PFSK-1 (cell line): Measurements from ENCODE around the gene FUBP3.

ENCODE experiments used
- FOXP2 ChIP-seq: optimal IDR thresholded peaks from 2 replicates; pipeline ENCODE3; 2011; ENCODE audit warnings: borderline replicate concordance, control low read depth, inconsistent platforms; ENCODE audit not compliant: insufficient read depth; ENCODE audit errors: extremely low read length, extremely low read depth
- POLR2AphosphoS5 ChIP-seq: IDR thresholded peaks from 2 replicates; pipeline ENCODE4 v1.6.1; 2012; ENCODE audit warnings: low read depth, mild to moderate bottlenecking, control low read depth, low read length, moderate library complexity
- REST ChIP-seq, 2 experiments: IDR thresholded peaks; 2 replicates each; pipeline versions ENCODE4 v1.6.1 to v1.8.0; 2011 to 2012; ENCODE audit warnings: low read depth in 2 of 2, low read length in 2 of 2, control low read depth in 1 of 2, inconsistent platforms in 1 of 2, mild to moderate bottlenecking in 1 of 2, moderate library complexity in 1 of 2; ENCODE audit not compliant: insufficient read depth in 1 of 2
- SIN3A ChIP-seq: IDR thresholded peaks from 2 replicates; pipeline ENCODE4 v1.6.1; 2012; ENCODE audit warnings: mild to moderate bottlenecking, low read length, moderate library complexity, borderline replicate concordance; ENCODE audit not compliant: insufficient read depth
- TAF1 ChIP-seq: IDR thresholded peaks from 2 replicates; pipeline ENCODE4 v1.6.1; 2012; ENCODE audit warnings: low read length, control low read depth, borderline replicate concordance; ENCODE audit not compliant: insufficient read depth

FUBP3 gene

GRCh38 chr9:130639866-130640555, 60.6 kb downstream of the FUBP3 start:
- no peak for TF ChIP-seq FOXP2

GRCh38 chr9:130640681-130641080, 61.3 kb downstream of the FUBP3 start:
- TF ChIP-seq TAF1 (no peak), SIN3A (no peak), FOXP2 (no peak)

GRCh38 chr9:130642926-130643325, 63.5 kb downstream of the FUBP3 start:
- no peak for TF ChIP-seq REST (IDR thresholded peaks at IDR 0.05; ENCODE audit: insufficient read depth in 1 of 2, low read depth in 2 of 2, low read length in 2 of 2)
- no peak for TF ChIP-seq FOXP2
- TF ChIP-seq TAF1, result no peak
- TF ChIP-seq POLR2AphosphoS5, result no peak

- TF ChIP-seq REST (IDR thresholded peaks at IDR 0.05; ENCODE audit: insufficient read depth in 1 of 2, low read depth in 2 of 2, low read length in 2 of 2) (no peak), TAF1 (no peak), FOXP2 (no peak), SIN3A (no peak)
These were observed 71.8 kb downstream of the FUBP3 start for GRCh38 chr9:130651221-130651620.

- no peak for TF ChIP-seq REST (IDR thresholded peaks at IDR 0.05; ENCODE audit: insufficient read depth in 1 of 2, low read depth in 2 of 2, low read length in 2 of 2)
These were observed 72.4 kb downstream of the FUBP3 start for GRCh38 chr9:130651752-130652151.

- TF ChIP-seq FOXP2, result no peak
- TF ChIP-seq TAF1, result no peak
- TF ChIP-seq POLR2AphosphoS5, result no peak
These were observed 75.5 kb downstream of the FUBP3 start for GRCh38 chr9:130654879-130655278.

GRCh38 chr9:130658893-130659698, 79.7 kb downstream of the FUBP3 start:
- no peak for TF ChIP-seq POLR2AphosphoS5
- no peak for TF ChIP-seq SIN3A
- no peak for TF ChIP-seq TAF1
- no peak for TF ChIP-seq FOXP2
- no peak for TF ChIP-seq REST (IDR thresholded peaks at IDR 0.05; ENCODE audit: insufficient read depth in 1 of 2, low read depth in 2 of 2, low read length in 2 of 2)
